ENCODE measurements around the gene EXOC3L4.

The EXOC3L4 gene

DNA sequence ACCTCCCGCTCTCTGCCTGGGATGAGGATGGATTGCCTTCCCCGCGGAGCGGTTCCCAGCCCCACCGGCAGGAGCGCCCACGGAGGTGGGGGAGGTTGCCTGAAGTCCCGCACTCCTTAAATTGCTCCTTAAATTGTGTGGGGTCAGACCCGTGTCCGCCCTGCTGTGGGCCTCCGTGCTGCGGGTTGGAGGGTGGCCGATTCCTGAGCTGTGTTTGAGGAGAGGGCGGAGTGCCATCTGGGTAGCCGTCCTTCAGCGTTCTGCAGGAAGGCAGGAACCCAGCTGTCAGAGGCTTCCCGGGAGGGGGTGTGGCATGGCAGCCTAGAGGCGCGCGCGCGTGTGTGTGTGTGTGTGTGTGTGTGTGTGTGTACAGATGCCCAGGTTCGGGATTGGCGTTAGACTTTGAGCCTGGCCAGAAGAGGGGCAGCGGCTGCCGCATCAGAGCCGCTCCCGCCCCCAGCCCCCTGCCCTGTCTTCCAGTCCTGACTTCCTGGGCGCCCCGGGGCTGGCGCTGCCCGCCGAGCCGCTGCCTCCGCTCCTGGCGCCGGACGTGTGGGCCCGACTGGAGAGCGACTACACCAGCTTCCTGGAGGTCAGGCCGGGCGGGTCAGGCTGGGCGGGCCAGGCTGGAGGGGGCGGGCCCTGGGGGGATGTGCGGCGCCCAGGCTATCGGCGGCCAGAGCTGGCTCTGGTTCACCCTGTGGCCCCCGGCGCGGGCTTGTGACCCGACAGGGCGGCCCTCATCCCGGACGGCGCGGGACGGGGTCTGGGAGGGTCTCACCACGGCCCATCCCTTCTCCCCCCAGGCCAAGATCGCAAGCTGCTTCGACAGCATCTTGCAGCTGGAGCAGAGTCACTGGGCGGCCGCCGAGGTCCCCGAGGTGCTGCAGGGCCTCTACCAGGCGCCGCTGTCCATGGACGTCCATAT, 9.2 kb downstream of the EXOC3L4 start:
- Histone ChIP-seq H3K4me3 (ENCODE audit: low read length) (no peak overlapping the region), H3K79me2 (ENCODE audit: low read length) (no peaks in the 10 kb centered on the region), H3K4me2 (ENCODE audit: low read length) (no peak overlapping the region), H3K9ac (ENCODE audit: low read length) (no peak overlapping the region), H3K36me3 (replicated peaks; ENCODE audit: low read depth, low read length) (no peaks in the 10 kb centered on the region), H3K27ac (ENCODE audit: low read length) (no peak overlapping the region), H2AFZ (ENCODE audit: low read depth, low read length) (no peak overlapping the region), H3K27me3 (ENCODE audit: low read depth, low read length) (no peaks in the 10 kb centered on the region), H3K4me1 (ENCODE audit: low read length) (peaks cover 52% of the 10 kb centered on the region), H3K9me3 (ENCODE audit: insufficient read depth, low read length) (no peaks in the 10 kb centered on the region), H4K20me1 (ENCODE audit: insufficient read depth, low read length) (no peaks in the 10 kb centered on the region)
- TF ChIP-seq EZH2phosphoT487 (IDR thresholded peaks at IDR 0.05; ENCODE audit: low read depth) = no peak
- TF ChIP-seq, protein P1, sequence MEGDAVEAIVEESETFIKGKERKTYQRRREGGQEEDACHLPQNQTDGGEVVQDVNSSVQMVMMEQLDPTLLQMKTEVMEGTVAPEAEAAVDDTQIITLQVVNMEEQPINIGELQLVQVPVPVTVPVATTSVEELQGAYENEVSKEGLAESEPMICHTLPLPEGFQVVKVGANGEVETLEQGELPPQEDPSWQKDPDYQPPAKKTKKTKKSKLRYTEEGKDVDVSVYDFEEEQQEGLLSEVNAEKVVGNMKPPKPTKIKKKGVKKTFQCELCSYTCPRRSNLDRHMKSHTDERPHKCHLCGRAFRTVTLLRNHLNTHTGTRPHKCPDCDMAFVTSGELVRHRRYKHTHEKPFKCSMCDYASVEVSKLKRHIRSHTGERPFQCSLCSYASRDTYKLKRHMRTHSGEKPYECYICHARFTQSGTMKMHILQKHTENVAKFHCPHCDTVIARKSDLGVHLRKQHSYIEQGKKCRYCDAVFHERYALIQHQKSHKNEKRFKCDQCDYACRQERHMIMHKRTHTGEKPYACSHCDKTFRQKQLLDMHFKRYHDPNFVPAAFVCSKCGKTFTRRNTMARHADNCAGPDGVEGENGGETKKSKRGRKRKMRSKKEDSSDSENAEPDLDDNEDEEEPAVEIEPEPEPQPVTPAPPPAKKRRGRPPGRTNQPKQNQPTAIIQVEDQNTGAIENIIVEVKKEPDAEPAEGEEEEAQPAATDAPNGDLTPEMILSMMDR (IDR thresholded peaks at IDR 0.05; ENCODE audit: low read depth, low read length) = no peak

DNA sequence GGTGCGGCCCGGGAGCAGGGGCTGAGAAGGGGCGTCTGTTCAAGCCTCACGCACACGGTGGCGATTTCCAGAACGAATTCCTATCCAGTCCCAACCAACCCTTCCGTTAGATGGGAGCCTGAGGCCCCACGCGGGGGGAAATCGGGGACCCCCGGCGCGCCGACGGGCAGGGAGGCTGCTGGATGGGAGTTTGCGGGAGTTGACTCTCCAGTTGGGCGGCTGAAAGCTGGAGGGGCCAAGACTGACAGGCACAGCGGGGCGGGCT, 9.8 kb downstream of the EXOC3L4 start:
- Histone ChIP-seq H3K9ac (ENCODE audit: low read length) (no peak overlapping the region), H3K27ac (ENCODE audit: low read length) (no peak overlapping the region), H3K4me1 (ENCODE audit: low read length) (peaks cover 55% of the 10 kb centered on the region), H3K4me2 (ENCODE audit: low read length) (no peak overlapping the region), H3K4me3 (ENCODE audit: low read length) (no peak overlapping the region), H3K79me2 (ENCODE audit: low read length) (no peaks in the 10 kb centered on the region), H3K9me3 (ENCODE audit: insufficient read depth, low read length) (no peaks in the 10 kb centered on the region), H4K20me1 (ENCODE audit: insufficient read depth, low read length) (no peaks in the 10 kb centered on the region), H2AFZ (ENCODE audit: low read depth, low read length) (no peak overlapping the region), H3K36me3 (replicated peaks; ENCODE audit: low read depth, low read length) (no peaks in the 10 kb centered on the region), H3K27me3 (ENCODE audit: low read depth, low read length) (no peaks in the 10 kb centered on the region)
- no peak for TF ChIP-seq EZH2phosphoT487 (IDR thresholded peaks at IDR 0.05; ENCODE audit: low read depth)
- TF ChIP-seq, protein P1 (IDR thresholded peaks at IDR 0.05; ENCODE audit: low read depth, low read length) = no peak

DNA sequence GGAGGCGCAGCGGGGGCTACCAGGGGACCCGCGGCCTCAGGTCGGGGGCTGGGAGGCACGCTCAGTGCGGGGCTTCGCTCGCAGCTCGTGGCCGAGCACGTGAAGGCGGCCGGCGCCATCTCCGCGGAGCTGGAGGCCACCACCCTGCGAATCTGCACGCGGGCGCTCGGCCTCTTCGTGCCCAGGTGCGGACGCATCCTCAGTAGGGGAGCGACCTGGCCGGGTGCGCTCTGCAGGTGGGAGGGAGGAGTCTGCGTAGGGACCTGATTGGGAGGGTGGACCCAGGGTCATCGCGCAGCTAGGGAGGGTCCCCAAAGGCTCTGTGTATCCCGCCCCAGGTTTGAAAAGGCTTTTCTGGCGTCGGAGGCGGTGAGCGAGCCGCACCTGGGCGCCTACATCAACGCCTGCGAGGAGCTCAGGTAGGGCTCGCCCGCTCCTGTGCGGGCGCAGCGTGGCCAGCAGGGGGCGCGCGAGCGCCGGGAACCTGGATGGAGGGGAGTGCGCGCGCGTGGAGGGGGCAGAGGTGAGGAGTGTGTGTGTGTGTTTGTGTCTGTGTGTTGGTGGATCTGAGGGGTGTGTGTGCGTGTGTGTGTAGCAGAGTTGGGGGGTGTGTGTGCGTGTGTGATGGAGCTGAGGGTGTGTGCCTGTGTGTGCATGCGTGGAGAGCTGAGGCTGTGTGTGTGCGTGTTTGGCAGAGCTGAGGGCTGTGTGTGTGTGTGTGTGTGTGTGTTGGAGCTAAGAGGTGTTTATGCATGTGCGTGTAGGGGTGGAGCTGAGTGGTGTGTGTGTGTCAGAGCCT, 10.3 kb downstream of the EXOC3L4 start:
- peak overlapping the region; percentile 32 for H3K9ac ChIP-seq (ENCODE audit: low read length)
- no peaks in the 10 kb centered on the region for H3K9me3 ChIP-seq (ENCODE audit: insufficient read depth, low read length)
- peak overlapping the region; percentile 41 for H3K4me3 ChIP-seq (ENCODE audit: low read length)
- peak overlapping the region; percentile 62 for H3K4me2 ChIP-seq (ENCODE audit: low read length)
- TF ChIP-seq, protein P1 (IDR thresholded peaks at IDR 0.05; ENCODE audit: low read depth, low read length) = peak; percentile 95
- no peak for TF ChIP-seq EZH2phosphoT487 (IDR thresholded peaks at IDR 0.05; ENCODE audit: low read depth)
- no peaks in the 10 kb centered on the region for H3K27me3 ChIP-seq (ENCODE audit: low read depth, low read length)
- no peaks in the 10 kb centered on the region for H3K79me2 ChIP-seq (ENCODE audit: low read length)
- no peak overlapping the region for H2AFZ ChIP-seq (ENCODE audit: low read depth, low read length)
- no peaks in the 10 kb centered on the region for H4K20me1 ChIP-seq (ENCODE audit: insufficient read depth, low read length)
- peaks cover 59% of the 10 kb centered on the region for H3K4me1 ChIP-seq (ENCODE audit: low read length)
- no peaks in the 10 kb centered on the region for H3K36me3 ChIP-seq (replicated peaks; ENCODE audit: low read depth, low read length)
- peak overlapping the region; percentile 40; the same call in 1 of the 2 replicates for H3K27ac ChIP-seq (ENCODE audit: low read length)

DNA sequence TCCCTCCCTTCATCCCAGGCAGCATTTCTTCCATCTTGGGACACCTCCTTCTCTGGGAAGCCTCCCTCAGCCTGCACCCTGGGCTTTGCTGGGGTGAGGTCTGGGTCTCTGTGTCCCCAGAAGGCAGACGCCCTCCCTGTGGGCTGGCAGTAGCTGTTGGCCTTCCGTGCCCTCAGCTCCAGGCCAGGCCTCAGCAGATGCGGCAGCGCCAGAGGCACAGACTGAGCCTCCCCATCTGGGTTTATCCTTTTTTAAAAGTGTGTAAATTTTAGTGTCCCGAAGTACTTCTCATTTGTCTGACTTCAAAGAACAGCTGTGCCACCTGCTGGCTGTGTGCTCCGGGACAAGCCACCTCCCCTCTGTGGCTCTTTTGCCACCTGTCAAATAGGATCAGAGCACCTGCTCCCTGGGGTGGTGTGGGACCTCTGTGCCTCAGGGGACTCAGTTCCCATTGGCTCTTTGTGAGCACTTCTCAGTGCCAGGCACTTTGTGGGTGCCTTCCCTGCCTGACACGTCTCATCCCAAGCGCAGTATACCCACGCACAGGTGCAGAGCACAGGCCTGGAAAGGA, 11.1 kb downstream of the EXOC3L4 start:
- H3K9me3 ChIP-seq (ENCODE audit: insufficient read depth, low read length) = no peaks in the 10 kb centered on the region
- H3K4me3 ChIP-seq (ENCODE audit: low read length) = peak overlapping the region; percentile 41
- TF ChIP-seq EZH2phosphoT487 (IDR thresholded peaks at IDR 0.05; ENCODE audit: low read depth) = no peak
- TF ChIP-seq, protein P1 (IDR thresholded peaks at IDR 0.05; ENCODE audit: low read depth, low read length) = peak; percentile 65
- H4K20me1 ChIP-seq (ENCODE audit: insufficient read depth, low read length) = no peaks in the 10 kb centered on the region
- H3K36me3 ChIP-seq (replicated peaks; ENCODE audit: low read depth, low read length) = no peaks in the 10 kb centered on the region
- H3K9ac ChIP-seq (ENCODE audit: low read length) = peak overlapping the region; percentile 32
- no peaks in the 10 kb centered on the region for H3K27me3 ChIP-seq (ENCODE audit: low read depth, low read length)
- H3K4me1 ChIP-seq (ENCODE audit: low read length) = peaks cover 59% of the 10 kb centered on the region
- no peaks in the 10 kb centered on the region for H3K79me2 ChIP-seq (ENCODE audit: low read length)
- peak overlapping the region; percentile 62 for H3K4me2 ChIP-seq (ENCODE audit: low read length)
- H3K27ac ChIP-seq (ENCODE audit: low read length) = peak overlapping the region; percentile 40
- H2AFZ ChIP-seq (ENCODE audit: low read depth, low read length) = no peak overlapping the region

Data from OCI-LY3 (cell line).